ENCODE data around the gene IRF6. TPM values are rescaled to one million over a fixed set of nuclear protein-coding genes. Genes with fewer than 3 reads are reported as not detected.
"Not testable (repeated sequence)": the region's sequence is repeated elsewhere in the genome, so short reads cannot be mapped to it uniquely, and the experiment has no call there.

The IRF6 gene
- total RNA-seq, 2 experiments from 2014 or later: 1.7 to 2.0 TPM

- H3K4me3 Mint-ChIP-seq; H3K27ac Mint-ChIP-seq; POLR2A ChIA-PET; H3K36me3 Mint-ChIP-seq; H3K9me3 Mint-ChIP-seq; DNase-seq; H3K27me3 Mint-ChIP-seq; ATAC-seq (ENCODE audit: low read depth): not testable (repeated sequence)
- peaks cover 18% of the 10 kb centered on the region for H3K4me1 Mint-ChIP-seq
Observed at GRCh38 chr1:209793711-209794110, 12.2 kb downstream of the IRF6 start.

DNA sequence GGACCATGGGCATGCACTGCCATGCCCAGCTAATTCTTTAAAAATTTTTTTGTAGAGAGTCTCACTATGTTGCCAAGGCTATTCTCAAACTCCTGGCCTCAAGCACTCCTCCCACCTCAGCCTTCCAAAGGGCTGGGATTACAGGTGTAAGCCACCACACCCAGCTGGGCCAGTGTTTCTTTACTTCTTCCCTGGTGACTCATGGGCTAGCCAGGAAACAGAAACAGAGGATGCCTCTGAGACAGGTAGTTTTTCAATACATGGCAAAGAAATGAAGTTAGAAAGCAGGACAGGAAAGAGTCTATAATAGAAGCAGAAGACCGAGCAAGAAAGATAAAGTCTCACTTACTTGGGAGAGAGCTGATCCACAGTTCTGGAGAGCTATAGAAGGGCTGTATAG, 14.0 kb downstream of the IRF6 start:
- peaks cover 3% of the 10 kb centered on the region for H3K36me3 Mint-ChIP-seq
- DNase-seq (no peak), ATAC-seq (ENCODE audit: low read depth) (no peak)
- no peaks in the 10 kb centered on the region for H3K27me3 Mint-ChIP-seq
- H3K27ac Mint-ChIP-seq: no peak overlapping the region
- POLR2A ChIA-PET: interaction anchor here (0.9 kb wide), 1 partner anchor 23 kb away, joined by 3 read pairs; no protein-coding TSS in a partner anchor
- H3K4me1 Mint-ChIP-seq: peaks cover 19% of the 10 kb centered on the region
- H3K9me3 Mint-ChIP-seq: peaks cover 2% of the 10 kb centered on the region
- no peak overlapping the region for H3K4me3 Mint-ChIP-seq

DNA sequence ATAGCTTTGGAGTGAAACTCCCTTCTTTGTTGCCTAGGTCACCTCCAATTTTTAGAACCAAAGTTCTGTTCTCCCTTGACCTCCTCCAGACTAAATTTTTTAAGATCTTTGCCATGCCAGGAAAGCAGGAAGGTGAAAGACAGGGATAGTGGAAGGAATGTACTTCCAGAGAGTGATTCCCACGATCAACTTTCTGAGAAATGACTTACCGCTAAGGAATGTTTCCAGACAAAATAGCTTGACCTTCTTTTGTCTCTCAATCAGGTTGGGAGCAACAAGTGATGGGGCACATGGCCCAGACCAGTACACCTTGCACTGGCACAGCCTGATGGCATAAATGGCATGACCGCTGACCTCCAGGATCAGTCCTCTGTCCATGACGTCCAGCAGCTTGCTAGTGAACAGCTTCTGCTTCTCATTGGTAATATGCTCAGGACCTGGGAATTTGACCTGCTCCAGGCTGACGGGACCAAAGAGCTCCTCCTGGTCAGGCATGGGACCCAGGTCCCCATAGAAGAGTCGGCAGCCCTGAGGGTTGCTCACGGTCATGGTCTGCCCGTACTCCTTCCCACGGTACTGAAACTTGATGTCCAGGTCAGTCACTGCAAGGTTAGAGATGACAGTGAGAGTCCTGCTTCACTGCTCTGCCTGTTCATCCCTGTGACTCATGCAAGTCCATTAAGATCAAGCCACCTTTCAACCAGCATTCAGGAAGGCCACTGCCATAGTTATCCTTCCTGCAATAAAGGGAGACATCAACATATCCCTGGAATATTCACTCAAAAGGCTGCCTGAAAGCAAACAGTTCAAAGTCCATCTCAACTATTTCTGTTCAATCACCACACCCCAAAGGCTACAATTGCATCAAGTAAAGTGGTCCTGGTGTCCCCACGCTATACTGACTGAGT, 15.4 kb downstream of the IRF6 start:
- ATAC-seq (ENCODE audit: low read depth) (no peak), DNase-seq (no peak)
- Mint-ChIP-seq H3K4me3 (no peak overlapping the region), H3K36me3 (peaks cover 3% of the 10 kb centered on the region), H3K4me1 (peaks cover 19% of the 10 kb centered on the region), H3K9me3 (peaks cover 2% of the 10 kb centered on the region), H3K27me3 (no peaks in the 10 kb centered on the region), H3K27ac (no peak overlapping the region)
- POLR2A ChIA-PET: interaction anchor here (0.9 kb wide), 1 partner anchor 21 kb away, joined by 3 read pairs; no protein-coding TSS in a partner anchor

DNA sequence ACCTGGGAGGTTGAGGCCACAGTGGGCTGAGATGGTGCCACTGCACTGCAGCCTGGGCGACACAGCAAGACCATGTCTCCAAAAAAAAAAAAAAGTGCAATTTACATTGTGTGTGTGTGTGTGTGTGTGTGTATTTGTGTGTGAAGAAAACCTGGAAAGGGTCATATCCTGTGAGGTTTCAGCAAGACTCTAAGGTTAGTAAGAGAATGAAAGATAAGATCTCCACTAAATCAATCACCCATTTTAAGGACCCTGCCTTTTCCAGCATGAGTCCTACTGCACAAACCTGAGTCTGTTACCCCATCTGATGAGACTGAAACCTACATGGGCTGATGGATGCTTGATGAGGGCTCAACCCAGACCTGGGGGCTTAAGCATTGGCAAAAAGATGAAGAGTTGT, 16.7 kb downstream of the IRF6 start:
- Mint-ChIP-seq H3K27me3 (no peaks in the 10 kb centered on the region), H3K4me3 (no peak overlapping the region), H3K27ac (peak overlapping the region; percentile 34), H3K4me1 (peaks cover 28% of the 10 kb centered on the region), H3K9me3 (peaks cover 3% of the 10 kb centered on the region), H3K36me3 (peaks cover 6% of the 10 kb centered on the region)
- no peak for DNase-seq
- no peak for ATAC-seq (ENCODE audit: low read depth)
- POLR2A ChIA-PET: no interaction called here

DNA sequence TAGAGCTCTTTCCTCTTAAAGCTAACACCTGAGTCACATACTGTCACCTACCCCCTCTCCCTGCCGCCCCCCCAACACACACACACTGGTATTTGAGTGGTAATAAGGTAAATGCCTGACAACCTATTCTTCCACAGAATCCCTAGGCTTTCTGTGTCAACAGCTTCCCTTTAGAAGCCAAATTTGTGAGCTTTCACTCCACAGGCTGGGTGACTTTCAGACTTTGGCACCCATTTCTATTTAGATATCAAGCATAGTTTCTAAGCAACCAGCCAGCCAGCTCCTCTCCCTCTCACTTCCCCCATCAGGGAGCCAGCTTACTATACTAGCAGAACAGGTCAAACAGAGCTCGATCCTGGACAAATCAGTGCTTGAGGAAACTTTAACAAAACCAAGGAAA, 18.4 kb downstream of the IRF6 start:
- no peak overlapping the region for H3K4me3 Mint-ChIP-seq
- DNase-seq (no peak), ATAC-seq (ENCODE audit: low read depth) (no peak)
- H3K4me1 Mint-ChIP-seq: peaks cover 37% of the 10 kb centered on the region
- POLR2A ChIA-PET: interaction anchor here (0.6 to 1.3 kb wide), 4 partner anchors 19 to 1586 kb away, joined by 3 to 6 read pairs (median 4); partner anchors contain the start of genes IRF6 and TRAF3IP3
- no peaks in the 10 kb centered on the region for H3K27me3 Mint-ChIP-seq
- H3K27ac Mint-ChIP-seq: no peak overlapping the region
- H3K9me3 Mint-ChIP-seq: peaks cover 1% of the 10 kb centered on the region
- peaks cover 10% of the 10 kb centered on the region for H3K36me3 Mint-ChIP-seq

GRCh38 chr1:209786146-209786545, 19.8 kb downstream of the IRF6 start:
- no peak overlapping the region for H3K27ac Mint-ChIP-seq
- no peak overlapping the region for H3K4me3 Mint-ChIP-seq
- ATAC-seq (ENCODE audit: low read depth) (no peak), DNase-seq (no peak)
- H3K27me3 Mint-ChIP-seq: no peaks in the 10 kb centered on the region
- POLR2A ChIA-PET: no interaction called here
- peaks cover 18% of the 10 kb centered on the region for H3K36me3 Mint-ChIP-seq
- H3K9me3 Mint-ChIP-seq: peaks cover 1% of the 10 kb centered on the region
- peaks cover 34% of the 10 kb centered on the region for H3K4me1 Mint-ChIP-seq

DNA sequence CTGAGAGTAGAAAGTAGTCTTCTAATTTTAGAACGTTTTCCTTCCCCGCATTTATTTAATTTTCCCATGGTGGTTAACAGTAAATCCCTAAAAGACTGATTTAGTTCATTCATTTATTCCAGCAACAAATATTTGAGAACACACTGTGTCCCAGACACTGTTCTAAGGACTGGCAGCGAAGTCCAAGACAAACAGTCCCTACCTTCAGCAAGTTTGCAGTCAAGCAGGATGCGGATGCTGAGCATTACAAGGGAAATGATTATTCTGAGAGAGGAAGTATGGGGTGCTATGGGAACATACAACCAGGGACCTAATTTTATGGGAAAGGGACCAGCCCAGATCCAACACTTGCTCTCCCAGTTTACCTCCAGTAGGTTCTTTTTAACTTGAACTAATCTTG, 20.4 kb downstream of the IRF6 start:
- peaks cover 1% of the 10 kb centered on the region for H3K9me3 Mint-ChIP-seq
- POLR2A ChIA-PET: no interaction called here
- H3K4me1 Mint-ChIP-seq: peaks cover 34% of the 10 kb centered on the region
- peaks cover 18% of the 10 kb centered on the region for H3K36me3 Mint-ChIP-seq
- DNase-seq (no peak), ATAC-seq (ENCODE audit: low read depth) (no peak)
- no peaks in the 10 kb centered on the region for H3K27me3 Mint-ChIP-seq
- H3K4me3 Mint-ChIP-seq: no peak overlapping the region
- H3K27ac Mint-ChIP-seq: peak overlapping the region; percentile 94

GRCh38 chr1:209784265-209785169, 21.4 kb downstream of the IRF6 start, which contains the start of gene C1orf74:
C1orf74 (minus strand) TSS chr1:209784559; CDS start chr1:209783634, 925 bp downstream.
- H3K9me3 Mint-ChIP-seq: peaks cover 1% of the 10 kb centered on the region
- DNase-seq (peak; percentile 99), ATAC-seq (ENCODE audit: low read depth) (peak; percentile 99)
- peaks cover 35% of the 10 kb centered on the region for H3K4me1 Mint-ChIP-seq
- H3K4me3 Mint-ChIP-seq: peak within 1 kb of the TSS; percentile 90
- peak within 1 kb of the TSS; percentile 94 for H3K27ac Mint-ChIP-seq
- POLR2A ChIA-PET: interaction anchor here (0.7 to 8.1 kb wide), 7 partner anchors 11 to 44 kb away, joined by 3 to 88 read pairs (median 10); partner anchors contain the start of genes TRAF3IP3 and UTP25
- no peaks in the 10 kb centered on the region for H3K27me3 Mint-ChIP-seq
- peaks cover 24% of the 10 kb centered on the region for H3K36me3 Mint-ChIP-seq

GRCh38 chr1:209783386-209783785, 22.6 kb downstream of the IRF6 start:
- H3K27ac Mint-ChIP-seq: peak overlapping the region; percentile 94
- H3K4me3 Mint-ChIP-seq: peak overlapping the region; percentile 90
- POLR2A ChIA-PET: interaction anchor here (2.6 to 8.1 kb wide), 3 partner anchors 10 to 27 kb away, joined by 29 to 88 read pairs (median 57); partner anchors contain the start of gene TRAF3IP3
- peaks cover 31% of the 10 kb centered on the region for H3K4me1 Mint-ChIP-seq
- DNase-seq (no peak), ATAC-seq (ENCODE audit: low read depth) (no peak)
- no peaks in the 10 kb centered on the region for H3K27me3 Mint-ChIP-seq
- peaks cover 29% of the 10 kb centered on the region for H3K36me3 Mint-ChIP-seq
- H3K9me3 Mint-ChIP-seq: peaks cover 1% of the 10 kb centered on the region

GRCh38 chr1:209780268-209780667, 25.7 kb downstream of the IRF6 start:
- Mint-ChIP-seq H3K27ac (peak overlapping the region; percentile 70), H3K27me3 (no peaks in the 10 kb centered on the region), H3K4me1 (peaks cover 39% of the 10 kb centered on the region), H3K4me3 (no peak overlapping the region), H3K9me3 (peaks cover under 1% of the 10 kb centered on the region), H3K36me3 (peaks cover 45% of the 10 kb centered on the region)
- POLR2A ChIA-PET: interaction anchor here (1.6 to 8.1 kb wide), 2 partner anchors 11 to 24 kb away, joined by 5 to 88 read pairs; partner anchors contain the start of gene TRAF3IP3
- DNase-seq: no peak
- ATAC-seq (ENCODE audit: low read depth): no peak

DNA sequence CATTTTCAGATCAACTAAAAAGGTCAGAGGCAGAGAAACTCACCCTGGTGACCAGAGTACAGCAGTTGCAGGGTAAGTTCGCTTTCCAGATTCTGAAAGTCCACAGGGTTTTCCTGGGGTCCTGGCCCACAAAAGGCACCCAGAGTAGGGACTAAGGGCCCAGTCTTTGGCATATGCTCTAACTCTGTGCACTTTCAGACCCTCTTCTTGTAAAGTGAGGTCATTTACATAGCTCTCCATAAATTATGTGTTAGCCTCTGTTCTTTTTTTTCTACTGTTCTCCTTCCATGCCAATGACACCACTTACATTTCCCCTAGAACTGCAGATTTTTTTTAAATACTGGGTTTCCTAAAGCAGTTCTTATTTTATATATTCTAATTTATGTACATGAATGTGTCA, 27.8 kb downstream of the IRF6 start:
- no peaks in the 10 kb centered on the region for H3K27me3 Mint-ChIP-seq
- DNase-seq: no peak
- H3K9me3 Mint-ChIP-seq: no peaks in the 10 kb centered on the region
- no peak overlapping the region for H3K4me3 Mint-ChIP-seq
- ATAC-seq (ENCODE audit: low read depth): no peak
- H3K27ac Mint-ChIP-seq: no peak overlapping the region
- POLR2A ChIA-PET: interaction anchor here (1.2 to 8.1 kb wide), 3 partner anchors 9 to 23 kb away, joined by 3 to 88 read pairs (median 5); partner anchors contain the start of gene TRAF3IP3
- H3K4me1 Mint-ChIP-seq: peaks cover 38% of the 10 kb centered on the region
- peaks cover 53% of the 10 kb centered on the region for H3K36me3 Mint-ChIP-seq

DNA sequence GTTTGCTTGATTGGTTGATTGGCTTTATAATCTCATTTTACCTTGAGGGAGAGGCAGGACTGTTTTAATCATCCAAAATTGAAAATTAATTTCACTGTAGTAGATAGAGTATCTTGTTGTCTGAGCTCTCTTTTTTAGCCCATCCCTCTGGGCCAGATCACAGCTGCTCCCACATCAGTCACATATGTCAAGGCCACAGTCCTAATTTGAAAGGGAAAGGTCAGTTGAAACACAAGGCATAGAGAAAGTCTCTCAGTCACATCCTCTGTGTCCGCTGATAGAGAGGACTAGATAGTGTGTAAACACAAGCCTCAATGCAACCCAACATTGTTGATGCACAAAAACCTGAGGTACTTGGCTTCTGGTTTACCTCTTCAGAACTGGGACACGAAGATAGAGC, 28.4 kb downstream of the IRF6 start:
- Mint-ChIP-seq H3K27me3 (no peaks in the 10 kb centered on the region), H3K4me3 (no peak overlapping the region), H3K36me3 (peaks cover 57% of the 10 kb centered on the region), H3K9me3 (no peaks in the 10 kb centered on the region), H3K27ac (no peak overlapping the region), H3K4me1 (peaks cover 38% of the 10 kb centered on the region)
- no peak for ATAC-seq (ENCODE audit: low read depth)
- no peak for DNase-seq
- POLR2A ChIA-PET: interaction anchor here (1.2 to 8.1 kb wide), 3 partner anchors 8 to 22 kb away, joined by 3 to 88 read pairs (median 5); partner anchors contain the start of gene TRAF3IP3

DNA sequence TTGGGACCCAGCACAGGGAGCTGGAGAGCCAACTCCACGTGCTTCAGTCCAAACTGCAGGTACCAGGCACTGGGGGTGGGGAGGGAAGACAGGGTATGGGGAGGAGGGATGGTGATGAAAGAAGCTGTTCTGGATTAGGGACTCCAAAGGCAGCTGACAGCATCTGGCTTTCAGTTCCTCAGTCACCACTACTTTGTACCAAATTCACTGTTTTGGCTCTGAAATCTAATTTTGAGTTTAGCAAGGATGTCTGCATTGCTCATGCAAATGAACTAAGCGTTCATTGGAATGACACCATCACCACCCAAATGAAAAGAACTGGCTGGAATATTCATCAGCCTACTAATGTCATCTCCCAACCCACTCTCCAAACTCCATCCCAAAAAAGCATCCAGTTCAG, 30.3 kb downstream of the IRF6 start:
- H3K4me1 Mint-ChIP-seq: peaks cover 35% of the 10 kb centered on the region
- peaks cover 52% of the 10 kb centered on the region for H3K36me3 Mint-ChIP-seq
- peak overlapping the region; percentile 53 for H3K27ac Mint-ChIP-seq
- no peak overlapping the region for H3K4me3 Mint-ChIP-seq
- POLR2A ChIA-PET: interaction anchor here (2.6 to 15.3 kb wide), 3 partner anchors 8 to 21 kb away, joined by 10 to 488 read pairs (median 57); partner anchors contain the start of genes C1orf74 and TRAF3IP3
- no peaks in the 10 kb centered on the region for H3K27me3 Mint-ChIP-seq
- no peaks in the 10 kb centered on the region for H3K9me3 Mint-ChIP-seq
- DNase-seq (no peak), ATAC-seq (ENCODE audit: low read depth) (no peak)
